SU-DHL-6 (cell line): ENCODE data around the gene RBM20.

Source experiments
- CTCF ChIP-seq: fragments of 200-600 bp; sonication (generic); IDR thresholded peaks from one replicate; pipeline ENCODE4 v1.5.1; 2017; ENCODE audit warnings: antibody characterized with exemption, mild to moderate bottlenecking, low read length, moderate library complexity; ENCODE audit not compliant: insufficient read depth, poor library complexity, severe bottlenecking
- EZH2phosphoT487 ChIP-seq: fragments of 200-600 bp; sonication (generic), shearing (Covaris generic); conservative IDR thresholded peaks from 2 replicates; pipeline ENCODE4 v1.6.1; 2018; ENCODE audit warnings: mild to moderate bottlenecking, antibody characterized with exemption, low read length, moderate library complexity, mixed read lengths

- TF ChIP-seq CTCF (no peak), EZH2phosphoT487 (no peak)
Measured at GRCh38 chr10:110664483-110665420, 20.6 kb downstream of the RBM20 start.
